ENCODE data around the gene SYCP2L.

DNA sequence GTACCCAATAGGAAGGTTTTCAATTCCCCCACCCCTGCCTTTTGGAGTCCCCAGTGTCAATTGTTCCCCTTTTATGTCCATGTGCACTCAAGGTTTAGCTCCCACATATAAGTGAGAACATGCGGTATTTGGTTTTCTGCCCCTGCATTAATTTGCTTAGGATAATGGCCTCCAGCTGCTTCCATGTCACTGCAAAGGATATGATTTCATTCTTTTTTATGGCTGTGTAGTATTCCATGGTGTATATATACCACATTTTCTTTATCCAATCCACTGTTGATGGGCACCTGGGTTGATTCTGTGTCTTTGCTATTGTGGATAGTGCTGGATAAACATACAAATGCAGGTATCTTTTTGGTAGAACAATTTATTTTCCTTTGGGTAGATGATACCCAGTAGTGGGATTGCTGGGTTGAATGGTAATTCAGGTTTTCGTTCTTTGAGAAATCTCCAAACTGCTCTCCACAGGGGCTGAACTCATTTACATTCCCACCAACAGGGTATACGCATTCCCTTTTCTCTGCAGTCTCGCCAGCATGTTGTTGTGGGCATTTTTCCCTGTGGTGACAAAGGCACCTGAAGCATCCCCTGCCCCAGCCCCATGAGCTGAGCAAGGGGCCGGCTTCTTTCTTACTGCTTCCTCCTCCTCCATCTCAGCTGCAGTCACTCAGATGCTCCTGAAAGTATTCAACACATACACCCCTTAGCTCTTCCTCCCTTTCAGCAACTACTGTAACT is 90.5 kb downstream of the SYCP2L start:
- TF ChIP-seq CTCF (IDR thresholded peaks at IDR 0.05) (no peak), MAX (IDR thresholded peaks at IDR 0.05) (no peak), HDAC2 (IDR thresholded peaks at IDR 0.05) (no peak), FOSL2 (IDR thresholded peaks at IDR 0.05) (no peak), FOSL2 (CRISPR knock-in tag; IDR thresholded peaks at IDR 0.05) (no peak), RFX5 (IDR thresholded peaks at IDR 0.05) (no peak), RNF2 (IDR thresholded peaks at IDR 0.05; ENCODE audit: borderline replicate concordance, low read depth) (no peak), ESRRA (IDR thresholded peaks at IDR 0.05; ENCODE audit: borderline replicate concordance, low read length) (no peak), POLR2A (IDR thresholded peaks at IDR 0.05; ENCODE audit: low read length) (no peak), SMC3 (IDR thresholded peaks at IDR 0.05) (no peak)
- TF ChIP-seq, protein P1, sequence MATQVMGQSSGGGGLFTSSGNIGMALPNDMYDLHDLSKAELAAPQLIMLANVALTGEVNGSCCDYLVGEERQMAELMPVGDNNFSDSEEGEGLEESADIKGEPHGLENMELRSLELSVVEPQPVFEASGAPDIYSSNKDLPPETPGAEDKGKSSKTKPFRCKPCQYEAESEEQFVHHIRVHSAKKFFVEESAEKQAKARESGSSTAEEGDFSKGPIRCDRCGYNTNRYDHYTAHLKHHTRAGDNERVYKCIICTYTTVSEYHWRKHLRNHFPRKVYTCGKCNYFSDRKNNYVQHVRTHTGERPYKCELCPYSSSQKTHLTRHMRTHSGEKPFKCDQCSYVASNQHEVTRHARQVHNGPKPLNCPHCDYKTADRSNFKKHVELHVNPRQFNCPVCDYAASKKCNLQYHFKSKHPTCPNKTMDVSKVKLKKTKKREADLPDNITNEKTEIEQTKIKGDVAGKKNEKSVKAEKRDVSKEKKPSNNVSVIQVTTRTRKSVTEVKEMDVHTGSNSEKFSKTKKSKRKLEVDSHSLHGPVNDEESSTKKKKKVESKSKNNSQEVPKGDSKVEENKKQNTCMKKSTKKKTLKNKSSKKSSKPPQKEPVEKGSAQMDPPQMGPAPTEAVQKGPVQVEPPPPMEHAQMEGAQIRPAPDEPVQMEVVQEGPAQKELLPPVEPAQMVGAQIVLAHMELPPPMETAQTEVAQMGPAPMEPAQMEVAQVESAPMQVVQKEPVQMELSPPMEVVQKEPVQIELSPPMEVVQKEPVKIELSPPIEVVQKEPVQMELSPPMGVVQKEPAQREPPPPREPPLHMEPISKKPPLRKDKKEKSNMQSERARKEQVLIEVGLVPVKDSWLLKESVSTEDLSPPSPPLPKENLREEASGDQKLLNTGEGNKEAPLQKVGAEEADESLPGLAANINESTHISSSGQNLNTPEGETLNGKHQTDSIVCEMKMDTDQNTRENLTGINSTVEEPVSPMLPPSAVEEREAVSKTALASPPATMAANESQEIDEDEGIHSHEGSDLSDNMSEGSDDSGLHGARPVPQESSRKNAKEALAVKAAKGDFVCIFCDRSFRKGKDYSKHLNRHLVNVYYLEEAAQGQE (IDR thresholded peaks at IDR 0.05) = no peak

Data from A549 (cell line).